ENCODE measurements around the gene PTPRG.

GRCh38 chr3:61824553-61825135, 263.3 kb downstream of the PTPRG start:
- TF ChIP-seq CTCF (IDR thresholded peaks at IDR 0.05; ENCODE audit: poor library complexity) = no peak
- TF ChIP-seq EZH2 (IDR thresholded peaks at IDR 0.05; ENCODE audit: borderline replicate concordance) = no peak
